Fibroblast of skin of abdomen (primary cell): ENCODE results near the gene IRAK2.
A peak's percentile ranks its signal among the peaks of the same experiment; 100 is the strongest.

ENCODE experiments used
- DNase-seq: peaks from one replicate; pipeline ENCODE4 v3.0.0-alpha.2; 2013

IRAK2 gene

DNA sequence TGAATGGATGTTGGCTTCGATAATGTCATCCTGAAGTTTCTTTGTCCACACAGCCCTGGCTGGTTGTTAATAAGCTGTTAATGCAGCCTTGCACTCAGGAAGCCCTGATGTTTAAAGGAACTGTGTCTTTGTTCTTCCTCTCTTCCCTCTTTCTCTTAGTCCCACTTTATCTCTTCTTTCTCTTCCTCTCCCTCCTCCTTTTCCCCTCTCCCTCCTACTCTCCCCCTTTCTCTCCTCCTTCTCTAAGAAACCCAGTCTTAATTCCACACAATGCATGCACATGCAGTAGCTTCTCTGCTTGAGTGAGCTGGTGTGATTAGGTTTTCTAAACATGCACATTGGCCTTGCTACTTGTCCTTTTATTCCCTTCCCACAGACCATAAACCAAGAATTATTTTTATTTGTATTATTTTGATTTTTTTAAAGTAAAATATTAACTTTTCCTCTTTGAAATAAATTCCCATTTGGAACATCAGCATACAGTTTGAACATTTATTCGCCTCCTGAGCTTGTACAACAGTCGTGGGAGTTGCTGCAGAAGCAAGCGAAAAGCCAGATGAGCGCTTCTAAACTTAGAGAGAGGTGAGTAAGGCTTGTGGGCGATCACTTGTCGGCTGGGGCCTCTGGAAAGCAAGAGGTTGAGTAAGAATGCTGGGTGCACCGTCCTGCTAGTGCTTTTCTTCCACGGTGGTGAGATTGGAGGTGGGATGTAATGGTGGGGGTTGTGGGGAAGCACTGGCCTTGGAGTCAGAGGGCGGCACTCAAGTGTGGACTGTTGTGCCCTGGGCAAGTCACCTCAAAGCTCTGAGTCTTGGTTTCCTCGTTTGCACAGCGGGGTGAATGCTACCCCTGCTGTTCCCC, 120.8 kb downstream of the IRAK2 start:
- DNase-seq, result no peak

DNA sequence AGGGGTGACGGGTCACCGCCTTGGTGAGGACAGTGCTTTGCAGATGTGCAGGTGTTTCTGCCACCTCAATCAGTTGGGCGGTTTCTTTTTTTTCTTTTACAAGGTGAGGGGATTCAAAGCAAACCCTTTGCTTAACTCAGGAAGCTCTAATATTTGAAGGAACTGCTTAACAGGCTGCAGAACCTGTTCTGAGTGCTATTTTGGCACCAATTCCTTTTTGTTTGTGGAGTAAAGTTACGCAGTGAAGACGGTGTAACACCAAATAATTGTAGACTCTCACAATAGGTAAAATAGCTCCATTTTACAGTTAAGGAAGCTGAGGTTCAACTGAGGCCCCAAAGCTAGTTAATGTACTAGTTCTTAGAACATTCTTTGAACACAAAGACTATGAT, 121.4 kb downstream of the IRAK2 start:
- DNase-seq, result no peak

DNA sequence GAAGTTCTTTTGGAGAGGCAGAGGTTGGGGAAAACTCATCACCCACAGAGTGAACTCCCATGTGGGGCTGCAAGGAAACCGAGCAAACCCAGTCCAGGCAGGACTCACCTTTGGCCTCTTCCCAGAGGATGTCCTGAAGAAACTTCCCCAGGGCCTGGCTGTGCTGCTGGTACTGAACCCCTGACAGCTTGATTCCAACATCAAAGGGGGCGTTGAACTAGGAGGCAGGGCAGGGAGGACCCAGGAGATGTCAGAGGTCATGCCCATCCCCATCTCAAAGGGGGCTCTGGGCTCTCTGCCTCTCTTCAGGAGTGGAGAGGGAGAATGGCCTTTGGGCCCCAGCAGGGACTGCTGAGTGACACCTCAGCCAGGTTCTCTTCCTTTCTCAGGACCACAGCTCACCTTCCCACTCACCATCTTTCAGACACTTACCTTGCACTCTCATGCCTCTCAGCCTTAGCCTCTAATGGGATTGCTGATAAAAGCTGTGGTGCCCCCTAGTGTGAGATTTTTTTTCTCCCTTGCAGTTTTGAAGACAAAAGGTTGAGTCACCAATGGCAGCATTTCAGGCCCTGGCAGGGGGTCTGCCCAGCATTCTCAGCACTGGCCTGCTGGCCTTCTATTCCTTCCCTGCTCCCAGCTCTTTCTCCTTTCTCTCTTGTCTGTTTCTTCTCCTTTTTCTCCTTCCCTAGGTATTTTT, 122.0 kb downstream of the IRAK2 start:
- peak; percentile 89 for DNase-seq

DNA sequence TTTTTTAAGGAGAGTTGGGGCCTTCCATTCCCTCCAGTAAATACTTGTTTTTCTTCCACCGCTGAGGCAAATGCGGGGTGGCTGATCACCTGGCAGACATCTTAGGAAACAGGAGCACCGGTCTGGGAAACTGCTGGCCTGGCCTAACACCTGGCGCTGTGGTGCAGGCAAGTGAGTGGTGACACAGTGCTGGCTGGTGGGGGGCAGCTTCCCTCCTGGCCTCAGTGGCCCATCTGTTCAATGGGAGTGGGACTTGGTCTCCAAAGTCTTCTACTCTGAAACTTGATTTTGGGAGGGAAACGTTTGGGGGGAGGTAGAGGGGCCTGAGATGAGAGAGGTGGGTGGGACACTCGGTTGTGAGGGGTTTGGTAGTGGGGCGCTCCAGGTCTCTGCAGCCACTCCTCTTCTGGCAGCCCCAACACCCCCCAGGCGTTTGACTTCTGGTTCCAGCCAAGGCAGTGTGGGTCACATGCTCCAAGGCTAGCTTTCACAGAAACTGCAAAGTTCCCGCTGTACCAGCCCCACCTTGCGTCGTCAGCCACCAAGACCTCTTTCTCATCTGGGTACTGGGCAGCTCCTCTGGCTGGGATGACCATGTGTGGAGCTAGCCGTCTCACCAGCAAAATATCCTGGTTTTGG, 123.3 kb downstream of the IRAK2 start:
- no peak for DNase-seq

DNA sequence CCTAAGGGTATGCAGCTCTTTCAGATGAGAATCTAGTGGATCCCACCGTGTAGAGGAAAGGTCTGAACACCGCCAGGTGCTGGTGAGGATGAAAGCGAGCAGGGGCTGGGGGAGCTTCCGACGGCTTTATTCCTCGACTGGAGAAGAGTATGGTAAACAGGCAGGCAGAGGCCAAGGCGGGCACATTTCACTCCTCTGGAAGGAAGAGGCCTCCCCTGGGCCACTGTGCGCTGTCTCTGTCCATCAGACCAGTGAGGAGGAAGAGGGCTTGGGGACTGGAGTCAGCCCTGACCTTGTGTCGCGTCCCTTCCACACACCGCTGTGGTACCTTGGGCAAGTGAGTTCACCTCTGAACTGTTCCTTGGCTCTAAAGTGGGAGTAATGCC, 123.8 kb downstream of the IRAK2 start:
- no peak for DNase-seq

DNA sequence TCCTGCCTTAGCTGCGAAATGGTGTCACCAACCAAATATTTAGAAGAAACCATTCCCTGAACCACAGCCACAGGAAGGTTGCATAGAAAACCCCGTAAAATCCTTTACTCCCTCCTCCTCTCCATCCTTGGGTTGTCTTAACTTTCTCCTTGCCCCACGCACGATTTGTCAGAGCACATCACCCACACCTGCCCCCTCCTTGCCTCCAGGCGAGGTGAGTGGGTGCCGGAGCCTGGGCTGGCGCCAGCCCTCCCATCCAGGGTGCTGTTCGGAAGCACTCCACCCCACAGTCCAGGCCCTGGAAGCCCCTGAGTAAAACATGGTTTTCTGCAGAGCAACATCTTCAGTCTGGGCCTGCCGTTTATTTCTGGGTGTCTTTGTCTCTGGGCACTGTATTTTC, 124.4 kb downstream of the IRAK2 start:
- no peak for DNase-seq

DNA sequence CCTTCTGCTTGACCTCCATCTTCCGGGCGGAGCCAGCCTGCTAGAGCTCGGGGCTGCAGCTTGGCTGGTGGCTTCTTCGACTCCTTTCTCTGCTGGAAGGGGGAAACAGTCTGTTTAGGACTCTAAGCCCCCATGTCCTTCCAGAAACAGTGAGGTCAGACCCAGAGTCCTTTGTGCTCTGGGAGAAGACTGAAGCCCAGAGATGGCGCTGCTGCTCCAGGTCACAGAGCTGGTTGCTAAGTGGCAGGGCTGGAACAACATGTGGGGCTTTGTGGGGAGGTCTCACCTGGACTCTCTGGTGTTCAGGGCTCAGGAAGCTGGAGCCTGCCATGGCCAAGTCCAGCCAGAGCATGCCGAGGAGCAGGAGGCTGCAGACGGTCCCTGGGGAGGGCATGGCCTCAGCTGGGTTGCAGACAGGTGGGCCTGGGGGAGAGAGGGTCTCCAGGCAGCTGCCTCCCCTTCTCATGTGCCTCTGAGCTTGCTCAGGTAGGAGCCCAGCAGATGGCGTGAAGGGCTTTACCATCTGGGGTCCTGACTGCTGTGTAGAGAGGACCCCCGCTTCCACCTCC, 125.2 kb downstream of the IRAK2 start:
- no peak for DNase-seq

DNA sequence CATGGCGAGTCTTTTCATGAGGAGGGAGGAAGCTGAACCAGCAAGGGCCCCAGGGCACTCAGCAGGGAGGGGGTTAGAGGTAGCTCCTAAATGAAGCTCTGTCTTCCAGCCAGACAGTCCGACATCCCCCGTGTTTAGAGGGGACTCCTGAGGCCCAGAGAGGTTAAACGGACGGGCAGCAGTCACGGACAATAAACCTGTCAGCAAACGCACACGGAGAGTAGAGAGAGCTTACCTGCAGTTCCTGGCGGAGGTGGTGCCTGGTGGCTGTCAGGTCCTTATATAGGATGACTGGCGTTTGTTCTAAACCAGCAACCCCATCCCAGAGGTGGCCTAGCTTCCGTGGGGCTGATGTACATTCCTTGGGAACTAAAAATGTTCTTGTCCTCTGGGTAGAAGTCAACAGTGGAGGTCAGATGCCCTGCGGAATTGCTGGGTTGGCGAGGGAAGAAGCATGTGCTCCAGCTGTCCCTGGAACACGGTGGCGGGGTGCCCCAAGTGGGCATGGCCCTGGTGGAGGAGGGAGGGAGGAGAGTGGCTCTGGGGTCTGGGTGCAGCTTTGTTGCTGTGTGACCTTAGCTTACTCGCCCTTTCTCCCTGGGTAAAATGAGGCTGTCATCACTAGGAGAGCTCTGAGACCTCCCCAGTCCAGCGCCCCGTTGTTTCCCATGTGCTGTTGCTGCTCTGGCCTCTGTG, 125.9 kb downstream of the IRAK2 start:
- no peak for DNase-seq

DNA sequence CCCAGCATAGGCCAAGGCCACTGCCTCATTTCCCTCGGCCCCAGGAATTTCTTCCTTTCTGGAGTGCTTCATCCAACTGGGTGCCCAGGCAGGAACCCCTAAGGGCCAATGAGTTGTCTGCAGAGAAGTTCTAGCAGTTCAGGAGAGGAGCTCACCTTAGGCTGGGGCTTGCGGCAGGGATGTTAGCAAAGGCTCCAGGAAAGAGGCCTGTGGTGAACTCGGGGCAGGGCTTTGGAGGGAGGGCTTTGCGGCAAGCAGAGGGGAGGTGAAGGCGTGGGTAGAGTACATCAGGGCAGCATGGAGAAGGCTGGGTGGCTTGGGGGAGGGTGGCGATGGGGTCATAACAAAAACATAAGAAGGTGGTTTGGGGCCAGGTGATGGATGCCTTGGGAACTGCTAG, 126.9 kb downstream of the IRAK2 start:
- DNase-seq, result no peak

DNA sequence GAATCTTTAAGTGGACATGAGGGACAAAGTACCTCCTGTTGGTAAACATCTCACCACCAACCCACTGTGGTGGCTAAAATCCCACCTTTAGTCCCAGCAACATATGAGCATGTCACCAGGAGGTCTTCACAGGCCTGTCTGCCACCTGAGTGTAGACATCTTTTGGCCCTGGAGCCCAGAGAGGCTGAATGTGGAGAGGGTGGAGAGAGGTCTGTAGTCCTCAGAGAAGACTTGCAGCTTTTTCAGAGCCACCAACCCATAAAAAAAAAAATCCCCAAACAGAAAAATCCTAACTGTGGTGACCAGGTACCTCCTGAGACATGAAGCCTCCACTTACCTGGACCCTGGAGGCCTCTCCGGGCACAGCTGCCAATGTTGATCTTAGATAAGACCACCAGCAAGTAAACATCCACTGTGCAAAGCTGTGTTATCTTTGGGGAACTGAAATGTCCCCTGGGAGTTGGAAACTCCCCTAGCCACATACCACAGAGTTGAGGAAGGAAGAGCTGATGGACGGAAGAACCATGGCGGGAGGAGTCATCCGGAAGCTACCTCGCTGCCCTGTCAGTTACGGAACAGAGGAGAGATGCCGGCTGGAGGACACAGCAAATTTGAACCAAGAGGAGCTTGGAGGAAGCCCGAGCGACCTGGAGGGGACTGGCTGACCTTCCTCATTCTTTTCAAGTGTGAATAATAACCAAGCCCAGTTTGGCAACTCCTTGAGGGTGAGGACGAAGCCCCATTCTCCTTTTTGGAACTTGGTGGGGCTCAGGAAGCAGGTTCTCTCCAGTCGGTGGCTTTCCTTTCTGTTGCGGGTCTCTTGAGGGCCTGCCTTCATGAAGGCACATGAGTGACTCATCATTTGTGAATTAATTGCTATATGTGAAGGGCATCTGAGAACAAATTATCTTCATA, 128.0 kb downstream of the IRAK2 start, which contains the start of gene GHRL:
GHRL (minus strand) TSS at position 443 of the 915 bp plus-strand sequence. CDS start 2,767 bp downstream, outside the sequence.
- DNase-seq, result no peak
